Measurements from ENCODE around the gene DISC1.

DISC1 gene

DNA sequence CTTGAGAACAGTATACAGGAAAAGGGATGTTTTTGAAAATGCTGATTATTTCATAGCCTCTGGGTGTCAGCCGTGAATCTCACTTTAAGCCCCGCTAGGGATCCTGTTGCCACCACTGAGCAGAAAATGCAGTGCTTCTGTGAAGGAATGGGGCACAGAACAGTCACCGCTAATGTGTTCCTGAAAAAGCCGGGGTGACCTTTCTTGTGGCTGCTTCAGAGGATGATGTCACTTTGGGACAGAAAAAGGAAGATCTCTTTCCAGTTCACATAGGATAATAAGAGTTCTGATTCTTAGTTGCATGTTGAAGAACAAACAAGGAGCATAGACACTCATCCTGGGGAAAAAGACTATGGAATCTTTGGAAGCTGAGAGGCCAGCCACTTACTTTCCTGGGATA is 349.6 kb downstream of the DISC1 start:
- DNase-seq (ENCODE audit: low read depth in 2 of 3, low spot score in 1 of 3) = no peak

DNA sequence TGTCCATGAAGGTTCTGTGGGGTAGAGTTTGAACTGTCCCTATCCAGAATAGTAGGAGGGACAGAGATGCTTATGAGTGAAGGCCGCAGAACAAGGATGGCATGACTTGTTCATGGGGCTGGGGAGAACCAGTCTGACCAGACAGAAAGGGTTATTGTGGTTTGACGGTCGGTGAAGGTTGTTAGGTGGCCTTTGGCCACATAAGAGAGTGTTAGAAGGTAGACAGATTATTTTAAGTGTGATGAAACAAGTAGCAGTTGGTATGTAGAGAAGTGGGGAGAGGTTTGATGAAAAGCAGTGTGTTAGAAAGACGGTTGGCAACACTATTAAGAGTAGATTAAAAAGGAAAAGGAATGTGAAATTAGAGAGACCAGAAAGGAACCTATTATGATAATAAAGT is 355.1 kb downstream of the DISC1 start:
- no peak for DNase-seq (ENCODE audit: low read depth in 2 of 3, low spot score in 1 of 3)

DNA sequence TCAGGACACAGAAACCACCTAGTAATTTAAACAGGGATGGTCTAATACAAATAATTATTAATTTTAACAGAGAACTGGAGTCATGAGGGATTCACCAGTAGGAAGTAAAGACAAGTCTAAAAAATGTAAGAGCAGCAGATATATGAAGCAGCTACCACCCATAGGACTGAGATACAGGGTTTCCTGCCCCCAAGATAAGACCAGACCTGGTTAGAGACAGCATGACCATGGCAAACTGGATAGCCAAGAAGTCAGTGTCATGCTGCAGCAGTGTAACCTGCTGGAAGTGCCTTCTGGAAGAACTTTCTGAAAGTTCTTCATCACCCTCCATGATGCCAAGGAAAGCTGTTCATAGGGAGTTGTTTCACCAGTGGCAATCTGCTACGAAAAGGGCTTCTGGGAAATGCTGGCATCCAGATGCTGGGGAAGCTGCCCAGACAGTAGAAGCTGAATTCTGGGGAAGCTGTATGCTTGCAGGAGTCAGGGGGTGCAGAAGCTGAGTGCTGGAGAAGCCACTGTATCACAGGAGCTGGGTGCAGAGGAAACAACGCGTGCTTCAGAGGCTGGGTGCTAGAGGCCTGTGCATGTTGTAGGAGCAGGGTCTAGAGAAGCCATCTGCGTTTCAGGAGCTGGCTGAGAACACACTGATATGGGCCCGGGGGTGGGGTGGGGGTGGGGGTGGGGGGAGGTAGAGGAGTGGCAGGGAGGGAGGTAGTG is 356.4 kb downstream of the DISC1 start:
- no peak for DNase-seq (ENCODE audit: low read depth in 2 of 3, low spot score in 1 of 3)

DNA sequence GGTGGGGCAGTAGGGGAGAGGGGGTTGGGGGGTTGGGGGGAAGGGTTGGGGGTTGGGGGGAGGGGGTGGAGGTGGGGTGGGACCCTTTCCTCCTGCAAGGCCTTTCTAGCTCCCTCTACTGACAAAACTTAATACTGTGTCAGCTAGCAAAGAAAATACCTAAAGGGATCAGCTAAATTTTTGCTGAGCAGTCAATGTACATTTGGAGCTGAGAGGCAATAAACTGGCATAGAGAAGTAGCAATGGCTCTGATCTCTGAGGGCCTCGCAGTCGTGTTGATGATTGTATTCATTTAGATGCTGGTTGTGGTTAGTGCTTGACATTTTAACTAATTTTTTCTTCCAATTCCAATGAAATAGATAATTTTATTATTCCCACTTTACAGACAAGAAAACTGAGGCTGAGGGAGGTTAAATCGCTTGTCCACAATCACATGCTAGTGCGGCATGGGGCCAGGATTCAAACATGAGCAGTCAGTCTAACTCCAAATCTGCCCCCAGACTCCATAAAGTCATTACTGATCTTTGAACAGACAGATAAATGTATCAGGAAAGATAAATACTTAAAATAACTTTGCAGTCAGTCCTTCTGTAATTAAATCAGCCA is 357.1 kb downstream of the DISC1 start:
- DNase-seq (ENCODE audit: low read depth in 2 of 3, low spot score in 1 of 3) = no peak

- DNase-seq (ENCODE audit: low read depth in 2 of 3, low spot score in 1 of 3) = no peak
These were observed 358.9 kb downstream of the DISC1 start for GRCh38 chr1:231985296-231986023.

DNA sequence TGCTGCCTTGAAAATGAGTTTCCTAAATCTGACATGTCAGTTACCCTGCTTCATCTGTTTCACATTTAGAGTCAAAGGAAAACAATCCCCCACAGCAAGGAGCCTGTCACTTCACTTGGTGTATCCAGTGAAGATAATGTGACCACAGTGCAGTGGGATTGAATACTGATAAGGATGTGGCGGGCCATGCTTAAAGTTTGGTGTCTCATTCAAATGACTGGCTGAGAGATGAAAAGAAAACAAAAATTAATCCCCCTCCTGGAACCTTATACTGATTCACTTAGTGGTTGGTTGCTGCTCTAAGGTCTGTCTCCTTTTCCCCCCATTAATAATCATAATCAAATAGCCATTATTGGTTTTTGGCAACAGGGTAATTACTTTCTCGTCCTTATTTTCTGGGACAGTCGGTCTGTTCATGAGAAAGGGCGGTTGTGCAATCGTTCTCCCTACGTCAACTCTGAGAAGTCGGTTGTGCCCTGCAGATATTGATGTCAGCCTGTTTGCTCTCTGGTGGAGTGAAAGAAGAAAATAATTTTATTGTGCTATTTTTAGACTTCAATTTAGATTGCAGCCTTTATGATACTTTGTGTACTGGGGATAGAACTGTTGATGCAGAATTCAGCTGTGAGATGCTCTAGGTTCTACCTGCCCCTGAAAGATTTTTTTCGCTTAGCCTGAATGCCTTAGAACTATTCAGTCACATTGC is 360.2 kb downstream of the DISC1 start:
- no peak for DNase-seq (ENCODE audit: low read depth in 2 of 3, low spot score in 1 of 3)

DNA sequence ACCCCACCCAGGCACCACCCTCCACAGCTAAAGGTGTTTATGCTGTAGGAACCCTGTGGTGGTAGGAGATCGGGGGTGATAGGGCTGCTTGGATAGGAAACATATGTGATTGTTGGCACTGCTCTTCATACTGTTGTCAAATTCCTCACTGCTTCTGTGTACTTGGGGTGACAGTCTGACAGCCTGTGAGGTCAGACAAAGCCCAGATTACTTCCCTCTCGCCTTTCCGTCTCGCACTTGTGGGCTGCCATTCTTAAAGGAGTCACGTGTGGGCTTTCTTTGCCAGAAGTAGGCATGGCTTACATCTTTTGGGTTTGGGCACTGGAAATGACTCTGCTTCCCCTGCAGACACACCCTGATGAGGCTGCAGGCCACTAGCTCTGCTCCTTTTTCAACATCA is 363.8 kb downstream of the DISC1 start:
- no peak for DNase-seq (ENCODE audit: low read depth in 2 of 3, low spot score in 1 of 3)

- DNase-seq (ENCODE audit: low read depth in 2 of 3, low spot score in 1 of 3) = no peak
These were observed 364.6 kb downstream of the DISC1 start for GRCh38 chr1:231991231-231991630.

DNA sequence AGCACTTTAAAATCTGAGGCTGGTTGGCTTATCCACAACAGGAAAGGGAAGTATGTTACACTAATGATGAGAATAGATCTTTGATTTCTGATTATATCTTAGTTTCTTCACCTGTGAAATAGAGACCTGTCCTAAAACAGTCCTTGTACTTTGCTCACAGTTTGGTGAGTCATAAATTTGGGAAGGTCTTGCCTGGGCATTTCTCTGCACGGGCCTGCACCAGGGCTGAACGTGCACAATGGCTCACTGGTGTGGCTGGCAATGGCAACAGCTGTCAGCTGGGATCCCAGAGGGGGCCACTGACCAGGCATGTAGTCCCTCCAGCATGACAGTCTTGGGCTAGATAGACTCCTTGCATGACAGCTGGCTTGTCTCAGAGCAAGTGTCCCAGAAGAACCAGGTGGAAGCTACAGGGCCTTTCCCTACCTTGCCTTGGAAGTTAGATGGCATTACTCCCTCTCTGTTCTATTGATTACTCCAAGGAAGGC is 367.4 kb downstream of the DISC1 start:
- no peak for DNase-seq (ENCODE audit: low read depth in 2 of 3, low spot score in 1 of 3)

GRCh38 chr1:231998791-231999190 is 372.2 kb downstream of the DISC1 start:
- no peak for DNase-seq (ENCODE audit: low read depth in 2 of 3, low spot score in 1 of 3)

- DNase-seq (ENCODE audit: low read depth in 2 of 3, low spot score in 1 of 3) = no peak
These were observed 378.7 kb downstream of the DISC1 start for GRCh38 chr1:232005300-232005699.

DNA sequence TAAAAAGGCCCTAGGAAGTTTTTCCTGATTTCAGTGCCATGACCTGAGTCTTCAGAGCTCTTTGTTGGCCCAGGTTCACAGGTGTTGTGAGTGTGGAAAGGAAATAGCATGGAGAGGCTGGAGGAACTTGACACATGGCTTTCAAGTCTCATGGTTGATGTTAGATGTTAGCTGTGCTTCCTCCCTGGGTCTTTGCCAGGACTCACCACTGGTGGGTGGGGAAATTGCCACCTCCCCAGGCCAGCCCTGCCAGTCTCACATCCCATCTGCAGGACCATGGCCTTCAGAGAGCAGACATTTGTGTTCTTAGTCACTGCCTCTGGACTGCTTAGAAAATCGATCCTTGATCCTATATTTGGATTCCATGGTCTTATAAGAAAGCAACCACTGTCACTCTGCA is 383.2 kb downstream of the DISC1 start:
- DNase-seq (ENCODE audit: low read depth in 2 of 3, low spot score in 1 of 3) = no peak

DNA sequence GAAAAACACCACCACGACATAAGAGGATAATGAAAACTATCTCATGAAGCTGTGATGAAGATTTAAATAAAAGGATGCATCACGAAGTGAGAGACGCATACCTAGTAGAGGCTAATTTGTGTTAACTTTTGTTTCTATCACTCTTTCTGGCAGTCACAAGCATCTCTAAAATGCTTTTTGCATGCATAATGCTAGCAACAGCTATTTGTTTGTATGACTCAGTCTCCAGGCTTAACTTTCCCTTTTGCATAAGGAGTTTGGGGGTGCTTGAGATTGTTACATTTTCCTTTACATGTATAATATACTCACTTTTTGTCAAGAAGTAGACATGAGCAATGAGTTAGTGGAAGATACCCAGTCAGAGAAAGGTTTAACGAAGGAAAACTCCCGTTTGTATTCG is 385.4 kb downstream of the DISC1 start:
- no peak for DNase-seq (ENCODE audit: low read depth in 2 of 3, low spot score in 1 of 3)

DNA sequence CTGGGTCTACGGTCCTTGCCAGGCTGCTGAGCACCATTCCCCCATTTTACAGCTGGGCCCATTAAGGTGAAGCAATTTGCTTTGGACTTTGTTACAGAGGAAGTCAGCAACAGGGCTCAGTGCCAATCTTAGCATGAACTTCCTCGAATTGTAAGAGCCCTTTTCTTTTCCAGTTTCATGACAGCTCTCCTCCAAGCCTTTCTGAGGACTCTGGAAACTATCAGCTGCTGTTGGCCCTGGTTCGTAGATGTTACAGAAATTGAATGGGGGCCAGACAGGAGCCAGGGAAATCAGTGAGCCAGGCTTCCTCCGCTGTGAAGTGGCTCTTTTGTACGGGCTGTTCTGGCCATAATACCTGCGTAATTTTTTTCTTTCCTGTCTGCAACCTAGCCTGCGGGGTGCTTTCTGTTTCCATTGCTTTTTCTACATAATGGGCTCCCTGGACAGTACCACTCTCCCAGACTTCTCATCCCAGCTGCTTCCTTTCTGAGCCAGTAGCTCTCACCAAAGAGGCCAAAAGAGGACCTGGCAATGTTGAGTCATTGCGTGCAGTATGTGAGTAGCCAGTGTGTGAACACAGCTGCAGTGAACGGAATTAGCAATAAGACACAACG is 386.3 kb downstream of the DISC1 start:
- no peak for DNase-seq (ENCODE audit: low read depth in 2 of 3, low spot score in 1 of 3)

GRCh38 chr1:232014941-232015340 is 388.4 kb downstream of the DISC1 start:
- DNase-seq (ENCODE audit: low read depth in 2 of 3, low spot score in 1 of 3) = no peak

GRCh38 chr1:232016616-232017015 is 390.0 kb downstream of the DISC1 start:
- no peak for DNase-seq (ENCODE audit: low read depth in 2 of 3, low spot score in 1 of 3)

GRCh38 chr1:232017057-232017456 is 390.5 kb downstream of the DISC1 start:
- no peak for DNase-seq (ENCODE audit: low read depth in 2 of 3, low spot score in 1 of 3)

GRCh38 chr1:232017759-232018158 is 391.2 kb downstream of the DISC1 start:
- DNase-seq (ENCODE audit: low read depth in 2 of 3, low spot score in 1 of 3) = no peak

DNA sequence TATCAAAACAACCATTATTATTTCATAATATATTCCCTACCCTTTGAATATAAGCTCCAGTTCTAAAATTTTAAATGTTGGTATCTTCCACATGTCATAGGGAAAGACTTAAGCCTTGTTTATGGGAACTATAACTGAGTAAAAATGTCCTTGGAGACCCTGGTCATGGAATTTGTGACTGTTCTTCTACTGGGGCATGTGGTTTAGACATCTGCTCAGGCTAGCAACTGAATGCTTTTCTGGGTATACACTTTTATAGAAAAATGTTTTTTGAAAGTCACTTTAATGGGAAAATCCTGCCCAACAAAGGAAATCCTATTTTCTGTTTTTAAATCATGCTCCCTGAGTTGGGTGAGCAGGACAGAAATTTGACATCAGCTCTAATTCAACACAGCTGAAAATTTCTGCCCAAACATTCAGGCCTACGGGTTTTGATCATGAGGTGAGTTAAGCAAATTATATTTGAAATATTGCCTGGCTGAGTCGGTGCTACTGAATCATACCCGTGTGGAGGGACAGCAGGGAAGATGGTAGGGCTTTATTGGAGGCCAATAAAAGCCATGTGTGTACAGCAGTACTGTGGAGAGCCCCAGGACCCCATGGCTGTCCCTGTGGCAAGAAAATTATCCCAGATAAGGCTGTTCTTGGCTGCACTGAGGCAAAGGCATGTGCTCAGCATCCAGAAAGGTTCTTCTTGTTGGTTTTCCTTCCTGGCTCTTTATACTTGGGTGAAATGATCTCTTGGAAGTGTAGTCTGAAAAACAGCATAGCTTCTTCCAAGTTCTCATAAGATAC is 391.8 kb downstream of the DISC1 start:
- no peak for DNase-seq (ENCODE audit: low read depth in 2 of 3, low spot score in 1 of 3)

DNA sequence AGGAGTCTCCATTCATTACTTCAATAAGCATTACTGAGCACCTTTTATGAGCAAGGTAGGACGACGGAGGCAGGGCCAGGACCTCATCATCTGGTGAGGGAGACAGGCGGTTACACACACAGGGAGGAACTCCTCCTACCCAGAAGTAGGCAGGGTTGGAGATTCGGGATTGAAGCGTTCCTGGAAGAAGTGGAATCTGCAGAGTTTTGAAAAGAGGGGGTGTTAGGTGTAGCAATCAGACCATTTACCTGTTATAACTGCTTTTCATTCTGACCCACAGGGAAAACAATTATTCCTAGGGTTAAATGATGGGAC is 392.4 kb downstream of the DISC1 start:
- no peak for DNase-seq (ENCODE audit: low read depth in 2 of 3, low spot score in 1 of 3)

DNA sequence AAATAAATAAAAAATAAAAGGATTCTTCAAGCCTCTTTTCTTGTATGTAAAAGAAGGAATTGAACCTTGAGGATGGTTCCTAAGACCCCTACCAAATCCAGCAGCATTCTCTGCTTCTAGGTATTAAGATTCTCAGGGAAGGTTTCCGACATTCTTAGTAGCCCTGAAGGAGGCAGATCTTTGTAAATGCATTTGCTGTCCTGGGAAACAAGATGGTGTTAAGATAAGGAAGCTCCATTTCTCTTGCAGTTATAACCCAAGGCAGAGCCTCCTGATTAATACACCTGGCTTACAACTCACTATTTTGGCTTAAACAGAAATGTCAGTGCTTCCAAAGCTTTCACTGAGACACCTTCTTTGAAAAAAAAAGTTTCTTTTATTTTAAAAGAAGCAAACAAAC is 393.8 kb downstream of the DISC1 start:
- DNase-seq (ENCODE audit: low read depth in 2 of 3, low spot score in 1 of 3) = no peak
